ENCODE measurements around the gene MAP1A. TPM values are rescaled to one million over a fixed set of nuclear protein-coding genes. Genes with fewer than 3 reads are reported as not detected.

MAP1A gene
- total and polyA plus RNA-seq, 2 donors (not counting 3 experiments of a cell fraction or from before 2014, with no cell fraction given): 0.68 to 4.8 TPM

DNA sequence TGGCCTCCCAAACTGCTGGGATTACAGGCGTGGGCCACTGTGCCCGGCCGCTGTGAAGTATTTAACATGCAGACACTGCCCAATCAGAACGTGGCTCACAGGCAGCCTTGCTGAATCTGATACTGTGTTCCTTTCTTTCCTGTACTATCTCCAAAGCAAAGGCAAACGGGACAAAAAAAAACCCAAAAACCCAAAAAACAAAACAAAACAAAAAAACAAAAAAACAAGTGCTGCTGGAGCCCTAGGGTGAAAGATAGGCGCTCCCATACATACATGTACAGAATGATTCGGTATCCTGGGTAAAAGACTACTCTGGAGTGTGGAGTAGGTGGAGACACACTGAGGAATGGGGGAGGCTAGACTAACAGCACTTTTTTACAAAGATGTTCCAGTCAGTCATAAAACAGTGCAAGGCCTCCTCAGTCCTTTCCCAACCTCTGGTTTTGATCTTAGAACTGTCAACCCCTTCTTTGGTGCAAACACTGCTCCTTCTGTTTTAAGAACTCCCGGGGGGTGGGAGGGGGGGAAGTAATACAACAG is 7.7 kb upstream of the MAP1A start:
- BruUV-seq (replicated peaks): no TSS peak
- H4K20me1 ChIP-seq (replicated peaks; ENCODE audit: control insufficient read depth, extremely low read depth, insufficient read depth, low read length): no peaks in the 10 kb centered on the region
- no peaks in the 10 kb centered on the region for H3K79me2 ChIP-seq (ENCODE audit: control insufficient read depth, insufficient read depth, low read length)
- H3K9me3 ChIP-seq (replicated peaks; ENCODE audit: control insufficient read depth, insufficient read depth, low read length): no peaks in the 10 kb centered on the region
- H3K9me1 ChIP-seq (replicated peaks; ENCODE audit: control insufficient read depth, extremely low read depth, insufficient read depth, low read length): no peaks in the 10 kb centered on the region
- H3K4me2 ChIP-seq (ENCODE audit: insufficient read depth, low read length): peak overlapping the region; percentile 77
- H2AFZ ChIP-seq (ENCODE audit: low read depth, low read length): peak overlapping the region; percentile 92
- ChIA-PET CTCF (interaction anchor here (0.7 to 6.6 kb wide), 12 partner anchors 8 to 69 kb away, joined by 3 to 101 read pairs (median 5); partner anchors contain the start of gene TP53BP1), POLR2A (interaction anchor here (1.4 kb wide), 1 partner anchor 10 kb away, joined by 3 read pairs; no protein-coding TSS in a partner anchor)
- H3K27ac ChIP-seq (ENCODE audit: insufficient read depth, low read depth, low read length): no peak overlapping the region
- FAIRE-seq (no peak), DNase-seq (ENCODE audit: low read depth, low spot score) (no peak)
- H3K27me3 ChIP-seq (ENCODE audit: control insufficient read depth in 2 of 2, insufficient read depth in 2 of 2, low read length in 2 of 2): no peaks in the 10 kb centered on the region
- peaks cover 27% of the 10 kb centered on the region for H3K4me1 ChIP-seq (ENCODE audit: control insufficient read depth, extremely low read depth, insufficient read depth, low read length)
- intact Hi-C loops (cut with micrococcal nuclease): loop anchor here (1.0 to 10.0 kb wide), 4 partner anchors 16 to 235 kb away; partner anchors contain the start of genes PDIA3 and TP53BP1
- H3K9ac ChIP-seq (replicated peaks; ENCODE audit: extremely low read depth, insufficient read depth, low read length): no peak overlapping the region
- dilution Hi-C loops (cut with MboI; ENCODE audit: extremely low pct_ligation_motif_present, low sequenced_read_pairs): no loop called here
- peak overlapping the region in 1 of 3 experiments; percentile 81 for H3K4me3 ChIP-seq (replicated peaks in 1 of 3; ENCODE audit: insufficient read depth in 1 of 3, low read depth in 1 of 3, low read length in 3 of 3)
- TF ChIP-seq FOS (IDR thresholded peaks at IDR 0.05; ENCODE audit: borderline replicate concordance, insufficient read depth, low read length): no peak
- no peak for TF ChIP-seq POLR2A (IDR thresholded peaks at IDR 0.05; ENCODE audit: low read depth, low read length)
- TF ChIP-seq, protein P1, sequence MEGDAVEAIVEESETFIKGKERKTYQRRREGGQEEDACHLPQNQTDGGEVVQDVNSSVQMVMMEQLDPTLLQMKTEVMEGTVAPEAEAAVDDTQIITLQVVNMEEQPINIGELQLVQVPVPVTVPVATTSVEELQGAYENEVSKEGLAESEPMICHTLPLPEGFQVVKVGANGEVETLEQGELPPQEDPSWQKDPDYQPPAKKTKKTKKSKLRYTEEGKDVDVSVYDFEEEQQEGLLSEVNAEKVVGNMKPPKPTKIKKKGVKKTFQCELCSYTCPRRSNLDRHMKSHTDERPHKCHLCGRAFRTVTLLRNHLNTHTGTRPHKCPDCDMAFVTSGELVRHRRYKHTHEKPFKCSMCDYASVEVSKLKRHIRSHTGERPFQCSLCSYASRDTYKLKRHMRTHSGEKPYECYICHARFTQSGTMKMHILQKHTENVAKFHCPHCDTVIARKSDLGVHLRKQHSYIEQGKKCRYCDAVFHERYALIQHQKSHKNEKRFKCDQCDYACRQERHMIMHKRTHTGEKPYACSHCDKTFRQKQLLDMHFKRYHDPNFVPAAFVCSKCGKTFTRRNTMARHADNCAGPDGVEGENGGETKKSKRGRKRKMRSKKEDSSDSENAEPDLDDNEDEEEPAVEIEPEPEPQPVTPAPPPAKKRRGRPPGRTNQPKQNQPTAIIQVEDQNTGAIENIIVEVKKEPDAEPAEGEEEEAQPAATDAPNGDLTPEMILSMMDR (IDR thresholded peaks at IDR 0.05; ENCODE audit: extremely low read depth in 1 of 2, insufficient read depth in 1 of 2, low read depth in 1 of 2, low read length in 2 of 2): no peak
- TF ChIP-seq MYC (IDR thresholded peaks at IDR 0.05; ENCODE audit: low read depth, low read length): no peak
- no peak for TF ChIP-seq EZH2 (IDR thresholded peaks at IDR 0.05; ENCODE audit: borderline replicate concordance, low read depth, low read length, severe bottlenecking)
- no peak for TF ChIP-seq POLR2AphosphoS5 (IDR thresholded peaks at IDR 0.05; ENCODE audit: insufficient read depth, low read depth, low read length)
- TF ChIP-seq JUN (IDR thresholded peaks at IDR 0.05; ENCODE audit: borderline replicate concordance, insufficient read depth, insufficient read length, low read depth): no peak
- TF ChIP-seq, protein P2, sequence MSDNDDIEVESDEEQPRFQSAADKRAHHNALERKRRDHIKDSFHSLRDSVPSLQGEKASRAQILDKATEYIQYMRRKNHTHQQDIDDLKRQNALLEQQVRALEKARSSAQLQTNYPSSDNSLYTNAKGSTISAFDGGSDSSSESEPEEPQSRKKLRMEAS (IDR thresholded peaks at IDR 0.05; ENCODE audit: insufficient read depth, insufficient read length): no peak
- no peak for TF ChIP-seq GATA2 (IDR thresholded peaks at IDR 0.05; ENCODE audit: insufficient read depth, insufficient read length, low read depth, low read length)
- H3K36me3 ChIP-seq (ENCODE audit: control insufficient read depth in 2 of 2, extremely low read depth in 1 of 2, insufficient read depth in 2 of 2, low read length in 2 of 2): no peaks in the 10 kb centered on the region

Measured in endothelial cell of umbilical vein (primary cell).